Hepatocyte (in vitro differentiated cells): ENCODE results near the gene HYAL2.

Experiments used
- EZH2phosphoT487 ChIP-seq: fragments of 200-600 bp; sonication (generic); IDR thresholded peaks from one replicate; pipeline ENCODE4 v1.6.1; 2018; ENCODE audit warnings: antibody characterized with exemption, mild to moderate bottlenecking, low read depth, moderate library complexity; ENCODE audit not compliant: unreplicated experiment, severe bottlenecking
- TF ChIP-seq, protein P1 (sequence below): fragments of 200-600 bp; sonication (generic); IDR thresholded peaks from 2 replicates; pipeline ENCODE4 v1.5.1; 2016; ENCODE audit warnings: antibody characterized with exemption, mild to moderate bottlenecking; ENCODE audit not compliant: poor library complexity

DNA sequence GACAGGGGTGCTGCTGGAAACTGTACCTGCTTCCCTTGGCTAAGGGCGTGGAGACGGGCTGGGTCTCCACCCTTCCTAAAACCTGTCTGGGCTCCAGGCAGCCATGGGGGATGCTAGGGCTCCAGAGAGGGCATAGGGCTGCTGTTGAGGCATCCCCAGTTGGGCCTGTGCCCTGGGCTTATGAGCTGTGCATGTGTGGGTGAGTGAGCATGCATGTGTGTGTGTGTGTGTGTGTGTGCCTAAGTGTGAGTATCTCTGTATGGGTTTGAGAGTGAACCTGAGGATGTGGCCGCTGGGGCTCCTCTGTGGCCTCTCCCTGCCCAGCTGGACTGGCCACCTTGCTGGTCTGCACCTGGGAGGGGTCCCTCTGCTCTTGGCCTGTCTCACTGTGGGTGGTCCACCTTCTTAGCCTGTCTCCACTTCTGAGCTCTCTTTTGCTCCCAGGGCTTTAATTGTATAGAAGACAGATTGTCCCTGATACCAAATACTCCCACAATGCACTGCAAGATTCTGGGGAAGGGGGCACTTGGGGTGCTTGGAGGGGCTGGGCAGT is 48.7 kb upstream of the HYAL2 start:
- TF ChIP-seq, protein P1, sequence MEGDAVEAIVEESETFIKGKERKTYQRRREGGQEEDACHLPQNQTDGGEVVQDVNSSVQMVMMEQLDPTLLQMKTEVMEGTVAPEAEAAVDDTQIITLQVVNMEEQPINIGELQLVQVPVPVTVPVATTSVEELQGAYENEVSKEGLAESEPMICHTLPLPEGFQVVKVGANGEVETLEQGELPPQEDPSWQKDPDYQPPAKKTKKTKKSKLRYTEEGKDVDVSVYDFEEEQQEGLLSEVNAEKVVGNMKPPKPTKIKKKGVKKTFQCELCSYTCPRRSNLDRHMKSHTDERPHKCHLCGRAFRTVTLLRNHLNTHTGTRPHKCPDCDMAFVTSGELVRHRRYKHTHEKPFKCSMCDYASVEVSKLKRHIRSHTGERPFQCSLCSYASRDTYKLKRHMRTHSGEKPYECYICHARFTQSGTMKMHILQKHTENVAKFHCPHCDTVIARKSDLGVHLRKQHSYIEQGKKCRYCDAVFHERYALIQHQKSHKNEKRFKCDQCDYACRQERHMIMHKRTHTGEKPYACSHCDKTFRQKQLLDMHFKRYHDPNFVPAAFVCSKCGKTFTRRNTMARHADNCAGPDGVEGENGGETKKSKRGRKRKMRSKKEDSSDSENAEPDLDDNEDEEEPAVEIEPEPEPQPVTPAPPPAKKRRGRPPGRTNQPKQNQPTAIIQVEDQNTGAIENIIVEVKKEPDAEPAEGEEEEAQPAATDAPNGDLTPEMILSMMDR = no peak
- no peak for TF ChIP-seq EZH2phosphoT487
